A549 (cell line): Measurements from ENCODE around the gene TKTL2.

Experiments used
- CHD4 ChIP-seq: fragments of 200-600 bp; sonication (generic); IDR thresholded peaks from 2 replicates; pipeline ENCODE4 v1.6.1; 2016; ENCODE audit warnings: antibody characterized with exemption, mild to moderate bottlenecking, borderline replicate concordance
- CTCF ChIP-seq: fragments of >200 bp; sonication (Bioruptor Twin); formaldehyde crosslinking; IDR thresholded peaks from 3 replicates; pipeline ENCODE4 v1.5.1; 2016
- EP300 ChIP-seq, 2 experiments: fragments of >200 bp; sonication (Bioruptor Twin); formaldehyde crosslinking; IDR thresholded peaks; 2 replicates in 1 of 2; 3 replicates in 1 of 2; pipeline ENCODE4 v1.6.1; 2016 to 2017
- ESRRA ChIP-seq: fragments of 150-350 bp; IDR thresholded peaks from 2 replicates; pipeline ENCODE4 v1.6.1; 2014; ENCODE audit warnings: mild to moderate bottlenecking, low read length, borderline replicate concordance
- MAFK ChIP-seq: fragments of 450-650 bp; IDR thresholded peaks from 2 replicates; pipeline ENCODE4 v1.6.1; 2014; ENCODE audit not compliant: partially characterized antibody

GRCh38 chr4:163494360-163495241 is 21.0 kb upstream of the TKTL2 start, which contains the start of gene TMA16:
- TF ChIP-seq CTCF (no peak), MAFK (no peak), ESRRA (no peak), CHD4 (no peak), EP300 (IDR thresholded peaks at IDR 0.05) (no peak)
